ENCODE results near the gene TROAP.

DNA sequence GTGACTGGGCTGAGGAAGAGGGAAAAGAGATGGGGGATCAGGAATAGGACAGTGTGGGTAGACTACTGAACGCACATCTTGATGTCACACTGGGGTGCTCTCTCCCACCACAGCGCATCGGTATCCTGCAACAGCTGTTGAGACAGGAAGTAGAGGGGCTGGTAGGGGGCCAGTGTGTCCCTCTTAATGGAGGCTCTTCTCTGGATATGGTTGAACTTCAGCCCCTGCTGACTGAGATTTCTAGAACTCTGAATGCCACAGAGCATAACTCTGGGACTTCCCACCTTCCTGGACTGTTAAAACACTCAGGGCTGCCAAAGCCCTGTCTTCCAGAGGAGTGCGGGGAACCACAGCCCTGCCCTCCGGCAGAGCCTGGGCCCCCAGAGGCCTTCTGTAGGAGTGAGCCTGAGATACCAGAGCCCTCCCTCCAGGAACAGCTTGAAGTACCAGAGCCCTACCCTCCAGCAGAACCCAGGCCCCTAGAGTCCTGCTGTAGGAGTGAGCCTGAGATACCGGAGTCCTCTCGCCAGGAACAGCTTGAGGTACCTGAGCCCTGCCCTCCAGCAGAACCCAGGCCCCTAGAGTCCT is 7.1 kb downstream of the TROAP start:
- TF ChIP-seq POLR2A (IDR thresholded peaks at IDR 0.05; ENCODE audit: low read length) (no peak), GATA1 (IDR thresholded peaks at IDR 0.05; ENCODE audit: low read depth, low read length) (no peak)

Measured in erythroblast (primary cell).